ENCODE results near the gene CFLAR.
"Not testable (repeated sequence)": the region's sequence is repeated elsewhere in the genome, so short reads cannot be mapped to it uniquely, and the experiment has no call there.

CFLAR gene

DNA sequence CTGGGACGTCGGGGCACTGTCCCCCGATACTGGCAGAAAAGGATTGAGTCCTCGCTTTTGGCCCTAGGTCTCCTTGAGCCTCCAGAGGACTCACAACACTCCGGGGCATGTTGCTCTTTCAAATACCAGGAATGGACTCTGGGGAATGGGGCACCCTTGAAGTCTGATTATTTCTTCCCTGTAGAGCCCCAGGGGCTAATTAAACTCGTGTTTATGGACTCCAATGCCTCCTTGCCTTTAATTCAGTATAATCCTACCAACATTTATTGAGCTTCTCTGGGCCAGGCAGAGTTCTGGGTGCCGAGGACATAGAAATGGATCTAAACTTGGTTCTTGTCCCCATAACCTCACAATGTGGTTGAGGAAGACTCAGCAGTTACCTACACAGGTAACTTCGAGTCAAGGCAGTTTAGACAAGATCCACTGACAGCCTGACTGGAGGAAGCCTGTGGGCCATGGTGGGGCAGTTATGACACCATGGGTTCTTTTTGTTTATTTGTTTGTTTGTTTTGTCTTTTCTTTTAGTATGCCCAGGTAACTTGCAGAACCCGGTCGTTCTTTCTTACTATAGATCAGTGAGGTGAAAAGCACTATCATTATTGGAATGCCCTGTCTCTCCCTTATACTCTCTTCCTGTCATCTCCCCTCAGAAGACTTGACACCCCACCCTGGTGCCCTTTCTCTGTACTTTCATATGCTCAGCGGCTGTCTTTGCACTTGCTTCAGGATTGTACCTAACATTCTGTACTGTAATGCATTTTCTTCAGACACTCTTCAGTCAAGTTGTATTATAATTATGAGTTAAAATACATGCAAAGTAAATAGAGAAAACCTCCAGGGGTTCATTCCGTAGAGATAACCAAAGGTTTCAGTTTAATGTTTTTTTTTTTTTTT is 3.2 kb downstream of the CFLAR start:
- DNase-seq, result peak; percentile 40 to 63 (median 57)

- no peak for DNase-seq
Observed at GRCh38 chr2:201122276-201122675, 6.3 kb downstream of the CFLAR start.

GRCh38 chr2:201126308-201127151 is 10.6 kb downstream of the CFLAR start:
- DNase-seq, result peak in 2 of 4 experiments; percentile 53 to 54

- no peak for DNase-seq
Observed at GRCh38 chr2:201127152-201127511, 11.2 kb downstream of the CFLAR start.

DNA sequence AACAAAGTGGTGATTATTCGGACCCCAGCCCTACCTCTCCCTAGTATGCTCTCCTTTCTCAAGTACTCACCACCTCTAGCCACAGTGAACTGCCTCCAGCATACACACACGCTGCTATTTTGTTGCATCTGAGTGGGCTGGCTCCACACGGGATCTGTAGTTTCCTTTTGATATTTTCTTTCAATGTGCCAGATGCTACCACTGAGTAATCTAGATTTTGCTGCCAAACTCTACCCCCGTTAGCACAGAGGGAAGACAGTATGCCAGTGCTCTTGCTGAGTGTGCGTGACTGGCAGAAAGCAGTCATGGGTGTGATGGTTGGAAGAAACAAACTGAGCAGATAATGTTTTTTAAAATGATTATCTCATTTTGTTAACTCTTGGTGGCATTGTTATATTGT is 11.6 kb downstream of the CFLAR start:
- DNase-seq, result peak; percentile 72 to 88 (median 76)

GRCh38 chr2:201128033-201128432 is 12.1 kb downstream of the CFLAR start:
- DNase-seq, result no peak

DNA sequence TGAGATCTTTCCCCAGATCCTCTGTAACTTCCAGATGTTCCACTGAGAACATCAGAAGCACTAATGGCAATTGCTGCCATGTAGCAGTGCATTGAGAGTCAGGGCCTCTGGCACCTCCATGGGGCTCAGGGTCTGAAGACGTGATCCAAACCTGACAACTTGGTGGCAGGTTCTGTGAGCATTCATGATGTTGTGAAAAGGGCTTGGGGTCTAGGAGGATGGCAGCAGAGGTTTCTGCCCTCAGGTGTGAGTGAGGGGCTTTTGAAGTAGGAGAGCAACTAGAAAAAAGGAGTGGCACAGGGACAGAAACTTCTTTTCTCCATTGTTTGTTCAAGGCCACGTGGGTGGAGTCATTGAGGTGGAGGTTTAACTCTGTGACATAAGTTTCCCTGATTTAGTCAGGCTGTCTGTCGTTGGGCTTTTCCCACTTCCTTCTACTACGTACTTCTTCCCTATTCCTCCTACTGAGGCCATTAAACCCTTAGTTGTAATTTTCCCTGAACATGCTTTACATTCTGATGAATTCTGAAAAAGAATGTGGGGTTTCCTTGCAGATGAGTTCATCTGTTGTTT is 13.1 kb downstream of the CFLAR start:
- DNase-seq, result peak; percentile 76 to 92 (median 86)

DNA sequence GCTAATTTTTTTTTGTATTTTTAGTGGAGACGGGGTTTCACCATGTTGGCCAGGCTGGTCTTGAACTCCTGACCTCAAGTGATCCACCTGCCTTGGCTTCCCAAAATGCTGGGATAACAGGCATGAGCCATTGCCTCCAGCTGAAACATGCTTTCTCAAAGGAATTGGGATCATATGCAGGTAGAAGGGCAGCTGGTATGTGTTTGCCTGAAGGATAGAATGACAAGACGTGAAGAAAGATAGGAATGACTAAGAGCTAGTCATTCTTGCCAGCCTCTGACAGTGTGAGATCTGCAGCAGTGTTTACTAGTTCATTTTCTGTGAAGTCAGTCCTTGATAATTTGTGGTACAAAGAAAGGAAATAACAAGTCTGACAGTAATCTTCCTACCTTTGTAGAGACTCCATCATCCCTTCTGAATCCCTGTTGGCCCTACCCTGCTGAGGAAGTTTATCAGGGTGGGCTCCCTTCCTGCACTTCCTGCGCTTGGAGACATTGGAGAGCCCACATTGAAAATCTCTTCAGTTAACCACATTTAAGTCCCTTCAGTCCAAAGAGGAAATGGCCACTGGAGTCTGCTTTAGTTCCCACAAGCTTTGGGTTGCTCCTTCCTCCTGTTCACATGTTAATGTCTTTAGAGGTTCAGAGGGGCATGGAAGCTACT is 14.7 kb downstream of the CFLAR start:
- DNase-seq, result peak; percentile 61 to 82 (median 74)

- DNase-seq, result peak; percentile 58 to 91 (median 72)
Observed at GRCh38 chr2:201132518-201132917, 16.6 kb downstream of the CFLAR start.

DNA sequence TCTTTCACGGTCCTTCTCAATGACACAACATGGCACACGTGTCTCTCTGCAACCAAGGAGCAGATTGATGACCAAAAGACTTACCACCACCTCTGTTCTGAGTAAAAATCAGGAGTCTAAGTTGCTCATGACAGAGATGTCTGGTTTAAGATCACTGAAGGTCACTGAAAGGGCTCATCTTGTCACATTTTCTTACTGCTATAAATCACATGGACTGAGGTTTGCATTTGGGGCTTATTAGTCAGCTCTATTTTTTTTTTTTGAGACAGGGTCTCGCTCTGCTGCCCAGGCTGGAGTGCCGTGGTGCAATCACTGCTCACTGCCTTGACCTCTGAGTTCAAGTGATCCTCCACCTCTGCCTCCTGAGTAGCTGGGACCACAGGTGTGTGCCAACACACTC is 19.4 kb downstream of the CFLAR start:
- DNase-seq, result peak in 3 of 4 experiments; percentile 41 to 81 (median 63)

GRCh38 chr2:201136889-201137321 is 20.9 kb downstream of the CFLAR start:
- DNase-seq, result no peak

DNA sequence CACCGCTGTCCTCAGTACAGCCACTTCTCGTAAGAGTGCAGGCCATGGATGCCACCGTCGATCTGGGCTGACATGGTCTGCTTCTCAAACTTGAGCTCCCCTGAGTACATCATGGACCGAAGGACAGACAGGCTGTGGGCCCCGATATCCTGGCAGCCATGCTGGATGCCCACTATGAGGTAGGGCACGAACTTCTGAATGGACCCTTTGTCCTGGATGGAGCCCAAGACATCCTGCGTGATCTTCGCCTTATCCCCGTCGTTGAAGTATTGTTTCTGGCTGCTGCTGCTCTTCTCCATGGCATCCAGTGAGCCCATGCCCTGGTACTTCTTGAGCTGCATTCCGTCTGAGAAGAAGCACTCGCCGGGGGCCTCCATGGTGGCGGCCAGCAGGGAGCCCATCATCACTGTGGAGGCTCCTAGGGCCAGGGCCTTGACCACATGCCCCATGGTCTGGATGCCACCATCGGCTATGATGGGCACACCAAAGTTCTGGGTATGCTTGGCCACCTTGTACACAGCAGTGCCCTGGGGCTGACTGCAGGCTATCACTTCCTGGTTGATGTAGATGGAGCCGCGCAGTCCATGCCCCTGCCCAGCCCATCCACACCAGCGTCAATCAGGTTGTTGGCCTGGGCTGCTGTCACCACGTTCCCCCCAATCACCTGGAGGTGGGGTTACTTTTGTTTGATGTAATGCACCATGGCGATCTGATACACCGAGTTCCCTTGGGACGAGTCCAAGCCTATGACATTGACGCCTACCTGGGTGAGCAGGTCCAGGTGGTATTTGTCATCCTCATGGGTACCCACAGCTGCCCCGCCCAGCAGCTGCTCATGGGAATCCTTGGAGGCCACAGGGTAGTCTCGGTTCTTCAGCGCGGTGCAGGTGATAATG is 21.8 kb downstream of the CFLAR start:
- no peak for DNase-seq

DNA sequence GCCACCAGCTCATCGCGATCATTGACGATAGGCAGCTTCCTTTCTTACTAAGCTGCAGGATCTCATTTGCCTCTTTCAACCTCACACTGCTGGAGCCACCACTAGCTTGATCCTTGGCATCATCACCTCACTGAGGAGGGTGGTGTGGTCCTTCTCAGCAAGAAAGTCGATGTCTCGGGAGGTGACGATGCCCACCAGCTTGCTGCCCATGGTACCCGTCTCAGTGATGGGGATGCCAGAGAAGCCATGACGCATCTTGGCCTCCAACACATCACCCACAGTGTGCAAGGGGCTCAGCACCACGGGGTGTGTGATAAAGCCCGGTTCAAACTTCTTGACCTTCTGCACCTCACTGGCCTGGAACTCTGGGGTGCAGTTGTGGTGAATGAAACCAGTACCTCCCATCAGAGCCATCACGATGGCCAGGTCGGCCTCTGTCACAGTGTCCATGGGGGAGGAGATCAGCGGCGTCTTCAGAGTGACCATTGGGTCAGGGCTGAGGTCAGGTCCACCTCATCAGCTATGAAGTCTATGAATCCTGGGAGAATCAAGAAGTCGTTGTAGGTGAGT is 22.5 kb downstream of the CFLAR start:
- DNase-seq, result no peak

- DNase-seq, result not testable (repeated sequence)
Observed at GRCh38 chr2:201138986-201139781, 23.2 kb downstream of the CFLAR start.

DNA sequence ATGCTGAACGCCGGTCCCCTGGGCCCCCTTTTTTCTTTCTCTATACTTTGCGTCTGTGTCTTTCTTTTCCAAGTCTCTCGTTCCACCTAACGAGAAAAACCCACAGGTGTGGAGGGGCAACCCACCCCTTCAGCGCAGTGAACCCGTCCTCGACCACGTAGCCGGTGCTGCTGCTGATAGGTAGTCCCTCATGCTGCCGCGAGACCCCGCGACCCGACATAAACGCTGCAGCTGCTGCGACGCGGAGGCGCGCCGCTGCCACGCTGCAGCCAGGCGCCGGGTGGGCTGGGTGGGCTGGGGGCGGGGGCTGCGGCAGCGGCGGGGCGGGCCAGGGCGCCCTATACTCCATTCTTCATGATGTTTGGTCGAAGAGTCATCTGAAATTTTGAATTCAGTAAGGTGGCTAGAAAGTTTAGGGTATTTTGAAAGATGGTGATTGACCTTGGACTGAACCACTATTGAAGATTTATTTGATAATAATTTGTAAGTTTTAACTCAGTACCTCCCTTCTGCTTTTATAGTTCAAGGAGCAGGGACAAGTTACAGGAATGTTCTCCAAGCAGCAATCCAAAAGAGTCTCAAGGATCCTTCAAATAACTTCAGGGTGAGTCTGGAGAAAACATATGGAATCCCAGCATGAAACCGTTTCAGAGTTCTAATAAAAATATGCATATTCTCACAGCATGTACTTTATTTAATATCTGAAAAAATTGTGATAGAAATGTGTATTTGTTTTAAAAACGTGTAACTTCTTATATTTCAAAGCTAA is 24.1 kb downstream of the CFLAR start:
- DNase-seq, result no peak

GRCh38 chr2:201144101-201145051 is 28.4 kb downstream of the CFLAR start:
- no peak for DNase-seq

GRCh38 chr2:201148434-201148990 is 32.5 kb downstream of the CFLAR start:
- no peak for DNase-seq

All from suppressor macrophage (primary cell).